Ascending aorta (tissue), 2 donors: ENCODE data around the gene CIITA. TPM values are rescaled to one million over a fixed set of nuclear protein-coding genes. Genes with fewer than 3 reads are reported as not detected.

Experiments used
- DNase-seq, 2 donors: peaks; one replicate each; pipeline ENCODE4 v3.0.0-alpha.2; 2019; ENCODE audit warnings: low spot score in 2 of 2
- H3K27ac ChIP-seq, 2 donors: fragments of 200-600 bp; sonication (generic); one replicate each; pipeline ENCODE4 v1.5.1; 2016 to 2017; ENCODE audit warnings: mild to moderate bottlenecking in 1 of 2
- H3K27me3 ChIP-seq: fragments of 200-600 bp; sonication (generic); one replicate; pipeline ENCODE4 v1.5.1; 2017
- H3K36me3 ChIP-seq, 2 donors: fragments of 200-600 bp; sonication (generic); one replicate each; pipeline ENCODE4 v1.5.1; 2016
- H3K4me1 ChIP-seq, 2 donors: fragments of 200-600 bp; sonication (generic); one replicate each; pipeline ENCODE4 v1.5.1; 2016 to 2017; ENCODE audit warnings: mild to moderate bottlenecking in 1 of 2
- H3K4me3 ChIP-seq, 2 donors: fragments of 200-600 bp; sonication (generic); one replicate each; pipeline ENCODE4 v1.5.1; 2016 to 2017; ENCODE audit warnings: mild to moderate bottlenecking in 1 of 2
- H3K9me3 ChIP-seq, 2 donors: fragments of 200-600 bp; sonication (generic); one replicate each; pipeline ENCODE4 v1.5.1; 2016
- intact Hi-C: fragments of 100-400 bp; cut with DNase I; formaldehyde crosslinking; loops from one replicate; pipeline ENCODE4 v1.15.1; 2023
- total RNA-seq: library from RNA; depleted of rRNA; stranded (reverse); fragments of >200 nt; gene quantifications from one replicate; pipeline ENCODE4 v1.1.0, GENCODE V29; 2016
- TF ChIP-seq, protein P1 (sequence below), 3 experiments: fragments of 200-600 bp in 2 of 3; fragments of 450-650 bp in 1 of 3; sonication (generic) in 2 of 3; IDR thresholded peaks; one replicate each; pipeline ENCODE4 v1.5.1; 2016 to 2019; ENCODE audit warnings: antibody characterized with exemption in 3 of 3, mild to moderate bottlenecking in 1 of 3, moderate library complexity in 1 of 3

The CIITA gene
- total RNA-seq, 1 donor from 2014 or later = 19.4 TPM

DNA sequence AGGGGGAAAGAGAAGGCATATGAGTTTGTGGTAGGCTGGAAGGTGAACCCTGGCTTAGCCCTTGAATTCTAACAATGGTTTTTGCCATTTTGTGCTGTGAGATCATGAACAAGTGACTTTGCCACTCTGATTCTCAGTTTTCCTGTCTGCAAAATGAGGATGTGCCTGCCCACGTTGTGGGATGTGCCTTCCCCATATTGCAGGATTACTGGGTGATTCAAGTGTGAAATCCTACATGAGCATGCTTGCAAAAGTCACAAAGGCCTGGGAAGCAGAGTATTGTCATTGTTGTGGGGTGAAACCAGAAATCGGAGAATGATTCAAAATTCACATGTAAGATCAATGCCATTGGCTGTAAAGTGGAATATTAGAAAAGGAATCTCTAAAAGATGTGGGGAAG is 29.8 kb upstream of the CIITA start:
- Histone ChIP-seq H3K36me3 (no peaks in the 10 kb centered on the region), H3K4me1 (no peaks in the 10 kb centered on the region), H3K27me3 (no peaks in the 10 kb centered on the region), H3K9me3 (no peaks in the 10 kb centered on the region), H3K4me3 (no peak overlapping the region), H3K27ac (peak overlapping the region in 1 of 2 donors; percentile 27)
- TF ChIP-seq, protein P1, sequence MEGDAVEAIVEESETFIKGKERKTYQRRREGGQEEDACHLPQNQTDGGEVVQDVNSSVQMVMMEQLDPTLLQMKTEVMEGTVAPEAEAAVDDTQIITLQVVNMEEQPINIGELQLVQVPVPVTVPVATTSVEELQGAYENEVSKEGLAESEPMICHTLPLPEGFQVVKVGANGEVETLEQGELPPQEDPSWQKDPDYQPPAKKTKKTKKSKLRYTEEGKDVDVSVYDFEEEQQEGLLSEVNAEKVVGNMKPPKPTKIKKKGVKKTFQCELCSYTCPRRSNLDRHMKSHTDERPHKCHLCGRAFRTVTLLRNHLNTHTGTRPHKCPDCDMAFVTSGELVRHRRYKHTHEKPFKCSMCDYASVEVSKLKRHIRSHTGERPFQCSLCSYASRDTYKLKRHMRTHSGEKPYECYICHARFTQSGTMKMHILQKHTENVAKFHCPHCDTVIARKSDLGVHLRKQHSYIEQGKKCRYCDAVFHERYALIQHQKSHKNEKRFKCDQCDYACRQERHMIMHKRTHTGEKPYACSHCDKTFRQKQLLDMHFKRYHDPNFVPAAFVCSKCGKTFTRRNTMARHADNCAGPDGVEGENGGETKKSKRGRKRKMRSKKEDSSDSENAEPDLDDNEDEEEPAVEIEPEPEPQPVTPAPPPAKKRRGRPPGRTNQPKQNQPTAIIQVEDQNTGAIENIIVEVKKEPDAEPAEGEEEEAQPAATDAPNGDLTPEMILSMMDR (IDR thresholded peaks at IDR 0.05) = no peak
- intact Hi-C loops = no loop called here
- no peak for DNase-seq

DNA sequence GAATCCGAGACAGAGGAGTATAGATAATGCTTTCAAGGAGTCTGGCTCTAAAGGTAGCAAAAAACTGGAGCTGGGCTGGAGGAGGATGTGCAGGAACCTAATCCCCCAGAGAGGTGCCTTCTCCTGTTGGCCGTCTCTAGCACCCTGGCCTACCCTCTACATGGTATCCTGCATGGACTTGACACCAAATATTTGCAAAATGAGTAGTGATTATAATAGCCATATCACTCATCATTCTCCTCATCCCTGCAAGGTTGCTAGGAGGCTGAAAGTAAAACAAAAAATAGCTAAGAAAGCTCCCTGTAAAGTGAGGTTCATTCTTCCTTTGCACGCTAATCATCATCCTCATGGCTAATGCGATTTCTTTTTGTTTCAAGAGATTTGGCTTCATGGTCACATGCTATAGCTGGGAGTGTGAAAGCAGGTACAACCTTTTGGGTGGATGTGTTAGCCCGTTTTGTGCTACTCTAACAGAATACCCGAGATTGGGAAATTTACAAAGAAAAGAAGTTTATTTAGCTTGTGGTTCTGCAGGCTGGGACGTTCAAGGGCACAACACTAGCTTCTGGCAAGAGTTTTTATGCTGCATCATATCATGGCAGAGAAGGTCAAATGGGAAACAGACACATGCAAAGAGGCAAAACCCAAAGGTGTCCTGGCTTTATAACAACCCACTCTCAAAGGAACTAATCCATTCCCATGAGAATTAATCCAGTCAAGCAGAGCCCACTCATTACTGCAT is 27.1 kb upstream of the CIITA start:
- no peak for DNase-seq
- no peaks in the 10 kb centered on the region for H3K4me1 ChIP-seq
- H3K27ac ChIP-seq = no peak overlapping the region
- intact Hi-C loops = no loop called here
- no peaks in the 10 kb centered on the region for H3K9me3 ChIP-seq
- H3K27me3 ChIP-seq = no peaks in the 10 kb centered on the region
- H3K36me3 ChIP-seq = no peaks in the 10 kb centered on the region
- H3K4me3 ChIP-seq = no peak overlapping the region
- TF ChIP-seq, protein P1 (IDR thresholded peaks at IDR 0.05) = no peak

GRCh38 chr16:10850478-10850850 is 26.5 kb upstream of the CIITA start:
- Histone ChIP-seq H3K4me1 (no peaks in the 10 kb centered on the region), H3K9me3 (no peaks in the 10 kb centered on the region), H3K4me3 (no peak overlapping the region), H3K36me3 (no peaks in the 10 kb centered on the region), H3K27ac (no peak overlapping the region), H3K27me3 (no peaks in the 10 kb centered on the region)
- intact Hi-C loops = no loop called here
- DNase-seq = no peak
- TF ChIP-seq, protein P1 (IDR thresholded peaks at IDR 0.05) = no peak

- intact Hi-C loops = no loop called here
- no peak for DNase-seq
- Histone ChIP-seq H3K27ac (no peak overlapping the region), H3K4me1 (no peaks in the 10 kb centered on the region), H3K36me3 (no peaks in the 10 kb centered on the region), H3K4me3 (no peak overlapping the region), H3K27me3 (no peaks in the 10 kb centered on the region), H3K9me3 (no peaks in the 10 kb centered on the region)
- TF ChIP-seq, protein P1 (IDR thresholded peaks at IDR 0.05) = no peak
Observed at GRCh38 chr16:10851512-10851911, 25.5 kb upstream of the CIITA start.

- no peaks in the 10 kb centered on the region for H3K4me1 ChIP-seq
- no peak overlapping the region for H3K27ac ChIP-seq
- DNase-seq = no peak
- TF ChIP-seq, protein P1 (IDR thresholded peaks at IDR 0.05) = no peak
- no peak overlapping the region for H3K4me3 ChIP-seq
- H3K9me3 ChIP-seq = no peaks in the 10 kb centered on the region
- H3K27me3 ChIP-seq = no peaks in the 10 kb centered on the region
- intact Hi-C loops = no loop called here
- H3K36me3 ChIP-seq = no peaks in the 10 kb centered on the region
Observed at GRCh38 chr16:10852286-10852685, 24.7 kb upstream of the CIITA start.

DNA sequence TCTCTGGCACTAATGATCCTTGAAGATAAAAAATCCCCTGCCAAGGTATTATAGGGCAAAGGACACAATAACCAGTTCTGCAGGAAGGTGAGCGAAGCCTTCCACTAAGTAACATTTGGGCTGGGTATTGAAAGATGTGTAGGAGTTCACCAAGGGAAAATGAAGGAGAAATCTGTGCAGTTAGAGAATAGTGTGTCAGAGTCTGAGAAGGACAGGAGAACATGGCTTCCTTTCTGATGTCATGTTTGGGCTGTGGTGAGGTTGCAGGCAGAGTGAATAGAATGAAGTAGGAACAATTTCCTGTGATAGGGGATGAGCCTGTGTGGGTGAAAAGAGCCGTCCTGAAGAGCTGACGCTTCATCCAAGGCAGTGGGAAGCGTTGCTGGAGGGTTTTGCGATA is 24.1 kb upstream of the CIITA start:
- Histone ChIP-seq H3K36me3 (no peaks in the 10 kb centered on the region), H3K27me3 (no peaks in the 10 kb centered on the region), H3K27ac (no peak overlapping the region), H3K4me3 (no peak overlapping the region), H3K4me1 (no peaks in the 10 kb centered on the region), H3K9me3 (no peaks in the 10 kb centered on the region)
- intact Hi-C loops = no loop called here
- DNase-seq = no peak
- TF ChIP-seq, protein P1 (IDR thresholded peaks at IDR 0.05) = no peak
